ENCODE measurements around the gene GALNTL6. TPM values are rescaled to one million over a fixed set of nuclear protein-coding genes. Genes with fewer than 3 reads are reported as not detected.

GALNTL6 gene
- total and polyA plus RNA-seq, 8 donors: 0.13 to 0.41 (median 0.21) TPM; not detected in 4

GRCh38 chr4:173076903-173077634 lies 1263.9 kb downstream of the GALNTL6 start:
- intact Hi-C loops (cut with DNase I): no loop called here
- FAIRE-seq: no peak
- TF ChIP-seq CTCF (IDR thresholded peaks at IDR 0.05): no peak

GRCh38 chr4:173088144-173088543 lies 1274.9 kb downstream of the GALNTL6 start:
- intact Hi-C loops (cut with DNase I): no loop called here
- ATAC-seq: no peak
- Histone ChIP-seq H3K36me3 (no peaks in the 10 kb centered on the region), H3K27ac (no peak overlapping the region), H3K27me3 (no peaks in the 10 kb centered on the region), H3K4me1 (no peaks in the 10 kb centered on the region), H3K9me3 (no peaks in the 10 kb centered on the region), H3K4me3 (no peak overlapping the region)
- FAIRE-seq: no peak
- no peak for TF ChIP-seq CTCF (IDR thresholded peaks at IDR 0.05)
- no peak for DNase-seq

More at GRCh38 chr4:173076903-173077634, 1263.9 kb downstream of the GALNTL6 start:
- Histone ChIP-seq H3K4me3 (no peak overlapping the region), H3K36me3 (no peaks in the 10 kb centered on the region), H3K27ac (no peak overlapping the region), H3K27me3 (no peaks in the 10 kb centered on the region), H3K4me1 (peaks cover 14 to 22% (median 16%) of the 10 kb centered on the region in 3 donors), H3K9me3 (no peaks in the 10 kb centered on the region)
- 81 to 85% methylated on average over 3 of the region's 3 CpGs for WGBS, 2 donors
- ATAC-seq: no peak
- no peak for DNase-seq

Data from pancreas (tissue), 10 donors.